GM18498 (cell line): ENCODE results near the gene YTHDF1.
"Not testable (repeated sequence)": the region's sequence is repeated elsewhere in the genome, so short reads cannot be mapped to it uniquely, and the experiment has no call there.

Experiments used
- ATAC-seq: cut with Tn5 transposase; IDR thresholded peaks from one replicate; pipeline ENCODE4 v1.9.1; 2021; ENCODE audit warnings: mild to moderate bottlenecking, moderate library complexity; ENCODE audit not compliant: unreplicated experiment

The YTHDF1 gene

DNA sequence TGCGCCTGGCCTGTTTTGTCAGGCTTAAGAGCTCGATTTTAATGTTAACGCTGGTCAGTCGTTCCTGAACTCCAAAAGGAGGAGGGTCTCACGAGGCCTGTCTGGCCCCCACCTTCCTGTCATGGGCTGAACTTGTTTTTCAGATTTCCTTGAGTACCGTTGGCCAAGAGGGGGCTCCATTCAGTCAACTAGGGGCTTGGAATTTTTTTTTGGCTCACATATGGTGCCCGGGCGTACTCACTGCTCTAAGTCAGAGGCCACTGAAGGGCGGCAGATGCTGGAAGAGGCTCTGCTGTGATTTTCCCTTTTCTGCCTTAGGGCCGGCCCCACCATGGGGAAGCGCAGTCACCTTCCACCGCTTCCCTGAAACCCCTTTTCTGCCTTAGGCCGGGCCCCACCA, 12.9 kb upstream of the YTHDF1 start:
- ATAC-seq = no peak

DNA sequence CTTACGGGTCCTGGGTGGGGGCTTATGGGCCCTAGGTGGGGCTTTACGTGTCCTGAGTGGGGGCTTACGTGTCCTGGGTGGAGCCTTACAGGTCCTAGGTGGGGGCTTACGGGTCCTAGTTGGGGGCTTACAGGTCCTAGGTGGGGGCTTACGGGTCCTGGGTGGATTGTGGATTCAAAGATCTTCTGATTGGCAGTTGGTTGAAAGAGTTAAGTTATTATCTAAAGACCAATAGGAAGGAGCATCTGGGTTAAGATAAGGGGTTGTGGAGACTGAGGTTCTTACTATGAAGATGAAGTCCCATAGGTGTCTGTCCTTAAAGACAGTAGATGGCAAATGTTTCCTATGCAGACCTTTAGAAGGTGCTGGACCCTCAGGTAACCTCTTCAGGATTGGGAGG, 11.3 kb upstream of the YTHDF1 start:
- no peak for ATAC-seq

DNA sequence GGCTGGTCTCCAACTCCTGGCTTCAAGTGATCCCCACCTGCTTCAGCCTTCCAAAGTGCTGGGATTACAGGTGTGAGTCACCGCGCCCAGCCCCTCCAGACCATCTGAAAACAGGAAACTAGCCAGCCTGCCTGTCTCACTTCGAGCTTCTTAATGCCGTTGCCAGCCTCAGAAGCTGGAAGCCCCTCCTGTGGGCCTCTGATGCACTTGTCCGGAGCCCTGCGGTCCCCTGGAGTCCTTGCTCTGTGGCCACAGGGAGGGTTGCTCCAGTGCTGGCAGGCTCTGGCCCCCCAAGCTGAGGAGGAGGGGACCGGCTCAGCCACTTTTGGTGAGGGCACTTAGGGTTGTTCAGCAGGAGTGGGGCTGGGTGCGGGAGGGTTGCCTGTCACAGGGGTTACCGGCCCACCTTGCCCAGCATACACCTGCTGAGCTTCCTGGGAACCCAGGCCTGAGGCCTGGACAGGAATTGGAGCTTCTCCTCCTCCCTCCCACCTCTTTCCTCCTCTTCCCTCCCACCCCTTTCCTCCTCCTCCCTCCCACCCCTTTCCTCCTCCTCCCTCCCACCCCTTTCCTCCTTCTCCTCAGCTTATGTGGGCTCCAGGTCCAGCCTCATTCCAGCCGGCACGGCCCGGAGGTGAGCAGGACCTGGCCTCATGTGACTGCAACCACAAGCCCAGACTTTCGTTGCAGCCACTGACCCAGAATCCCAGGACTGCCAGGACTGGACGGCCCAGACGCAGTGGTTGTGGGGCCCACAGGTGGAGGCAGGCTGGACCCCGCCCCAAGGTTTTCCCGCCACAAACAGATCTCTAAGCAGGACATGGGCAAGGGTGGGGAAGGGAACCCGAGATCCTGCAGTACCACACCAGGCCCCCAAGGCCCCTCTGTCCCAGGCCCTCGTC, 10.4 kb upstream of the YTHDF1 start:
- ATAC-seq = no peak

DNA sequence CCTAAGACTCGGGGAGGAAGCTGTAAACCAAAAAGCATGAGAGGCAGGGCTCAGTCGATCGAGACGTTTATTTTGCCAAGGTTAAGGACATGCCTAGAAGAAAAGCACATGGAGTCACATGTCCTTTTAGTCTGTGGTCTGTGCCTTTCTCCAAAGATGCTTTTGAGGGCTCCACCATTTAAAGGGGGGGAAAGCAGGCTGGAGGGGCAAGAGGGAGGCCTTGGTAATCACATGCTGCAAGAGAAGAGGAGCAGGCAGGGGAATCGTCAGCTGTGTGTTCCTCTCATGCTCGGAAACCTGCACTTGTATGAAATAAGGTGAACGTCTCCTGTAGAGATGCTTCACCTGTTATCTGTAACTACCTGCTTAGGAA, 9.1 kb upstream of the YTHDF1 start:
- no peak for ATAC-seq

DNA sequence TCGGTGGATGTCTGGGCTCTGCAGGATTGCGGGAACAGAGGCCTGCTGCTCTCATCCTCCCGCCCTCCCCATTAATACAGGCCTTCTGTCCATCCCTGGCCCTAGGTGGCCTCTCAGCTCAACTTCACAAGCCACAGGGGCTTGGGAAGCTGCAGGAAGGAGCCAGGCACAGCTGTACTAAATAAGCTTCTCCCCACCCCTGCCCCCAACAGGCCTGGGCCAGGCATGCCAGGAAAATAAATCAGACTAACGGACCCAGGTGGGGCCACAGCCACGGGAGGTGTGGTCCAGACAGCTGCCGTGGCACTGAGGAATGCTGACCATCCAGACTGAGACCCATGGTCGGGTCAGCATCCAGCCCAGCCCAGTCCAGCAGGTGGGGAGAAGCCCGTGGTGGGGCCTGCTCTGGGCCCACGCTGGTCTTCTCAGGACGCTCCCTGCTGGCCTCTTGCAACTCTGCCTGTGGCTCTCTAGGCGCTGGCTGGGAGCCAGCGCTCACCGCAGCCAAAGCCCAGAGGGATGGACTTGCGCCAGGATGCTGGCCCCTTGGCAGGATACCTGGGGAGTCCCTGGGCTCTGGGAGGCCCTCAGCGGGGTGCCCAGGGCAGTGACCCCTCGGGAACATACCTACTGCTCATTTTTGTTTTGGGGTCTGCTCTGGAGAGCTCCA, 8.6 kb upstream of the YTHDF1 start:
- no peak for ATAC-seq

DNA sequence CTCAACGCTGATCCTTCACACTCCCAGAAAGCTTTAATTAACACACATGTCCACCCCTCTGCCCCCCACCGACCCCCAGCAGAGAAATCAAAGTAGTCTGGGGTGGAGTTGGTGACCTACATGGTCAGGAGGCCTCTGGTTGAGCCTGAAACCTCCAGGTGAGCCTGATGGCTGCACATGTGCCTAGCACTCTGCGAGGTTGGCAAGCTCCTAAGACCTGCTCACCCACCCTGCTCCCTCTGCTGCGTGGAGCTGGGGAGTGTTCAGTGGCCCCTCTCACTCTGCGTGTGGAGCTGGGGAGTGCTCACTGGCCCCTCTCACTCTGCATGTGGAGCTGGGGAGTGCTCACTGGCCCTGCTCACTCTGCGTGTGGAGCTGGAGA, 7.9 kb upstream of the YTHDF1 start:
- ATAC-seq = no peak

DNA sequence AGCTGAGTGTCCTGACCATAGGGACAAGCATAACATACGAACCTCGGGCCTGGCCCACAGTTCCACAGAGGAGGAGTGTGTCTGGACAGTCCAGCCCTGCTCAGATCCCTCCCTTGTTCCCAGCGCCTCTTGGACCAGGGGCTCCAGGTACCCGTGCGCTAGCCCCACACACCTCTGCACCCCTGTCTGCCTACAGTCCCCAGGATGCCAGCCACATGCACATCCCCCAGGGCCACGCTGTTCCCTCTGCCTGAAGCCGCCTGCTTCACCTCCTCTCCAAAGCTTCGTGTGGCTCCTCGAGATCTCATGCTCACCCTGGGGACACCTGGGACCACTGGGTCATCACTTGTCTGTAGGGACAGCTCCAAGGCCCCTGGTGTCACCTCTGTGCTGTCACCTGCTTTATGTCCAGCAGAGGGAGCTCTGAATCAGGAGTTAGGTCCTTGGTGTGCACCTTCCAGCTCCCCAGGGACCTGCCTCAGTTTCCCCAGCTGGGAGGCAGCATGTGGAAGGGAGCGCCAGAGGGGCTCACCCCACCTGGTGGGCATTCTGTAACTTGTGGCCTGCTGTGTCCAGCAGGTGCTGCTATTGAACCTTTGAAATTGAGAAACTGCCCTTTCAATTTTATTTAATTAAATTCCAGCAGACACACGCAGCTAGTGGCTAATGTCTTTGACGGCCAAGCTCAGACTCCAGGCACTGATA, 7.3 kb upstream of the YTHDF1 start:
- no peak for ATAC-seq

DNA sequence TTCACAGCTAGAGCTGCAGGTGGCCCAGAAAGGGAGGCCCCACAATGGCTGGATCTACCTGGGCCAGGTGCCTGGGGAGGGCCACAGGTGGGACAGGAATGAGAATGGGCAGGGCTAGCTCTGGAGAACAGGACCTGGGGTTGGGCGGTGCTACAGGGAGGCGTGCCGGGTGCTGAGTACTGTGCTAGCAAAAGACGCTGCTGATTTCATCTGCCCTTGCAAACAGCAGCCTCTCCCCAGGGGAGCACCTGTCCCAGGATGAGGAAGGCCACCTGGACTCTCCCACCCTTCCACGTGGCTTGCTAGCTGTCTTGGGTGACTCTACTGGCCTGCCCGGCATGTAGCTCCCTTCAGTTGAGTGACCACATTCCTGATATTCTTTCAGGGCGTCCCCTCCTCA, 6.6 kb upstream of the YTHDF1 start:
- ATAC-seq = no peak

DNA sequence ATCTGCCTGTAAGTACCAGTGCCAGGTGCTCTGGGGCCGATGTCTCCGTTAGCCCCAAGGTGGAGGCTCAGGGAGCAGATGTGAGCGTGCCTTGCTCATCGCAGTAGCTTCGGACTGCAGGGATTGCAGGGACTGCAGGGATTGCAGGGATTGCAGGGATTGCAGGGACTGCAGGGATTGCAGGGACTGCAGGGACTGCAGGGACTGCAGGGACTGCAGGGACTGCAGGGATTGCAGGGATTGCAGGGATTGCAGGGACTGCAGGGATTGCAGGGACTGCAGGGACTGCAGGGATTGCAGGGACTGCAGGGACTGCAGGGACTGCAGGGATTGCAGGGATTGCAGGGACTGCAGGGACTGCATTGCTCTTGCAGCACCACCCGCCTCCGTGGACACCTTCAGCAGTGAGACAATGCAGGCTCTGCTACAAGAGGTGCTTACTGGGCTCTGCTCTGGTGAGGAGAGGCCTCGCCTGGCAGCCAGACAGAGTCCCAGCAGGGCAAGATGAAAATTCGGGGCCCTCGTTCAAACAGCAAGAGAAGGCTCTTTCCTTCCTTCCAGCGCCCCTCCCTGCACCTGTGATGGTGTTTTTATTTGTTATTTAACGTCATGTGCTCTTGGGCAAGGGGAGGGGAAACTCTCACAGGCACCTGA, 5.6 kb upstream of the YTHDF1 start:
- not testable (repeated sequence) for ATAC-seq

DNA sequence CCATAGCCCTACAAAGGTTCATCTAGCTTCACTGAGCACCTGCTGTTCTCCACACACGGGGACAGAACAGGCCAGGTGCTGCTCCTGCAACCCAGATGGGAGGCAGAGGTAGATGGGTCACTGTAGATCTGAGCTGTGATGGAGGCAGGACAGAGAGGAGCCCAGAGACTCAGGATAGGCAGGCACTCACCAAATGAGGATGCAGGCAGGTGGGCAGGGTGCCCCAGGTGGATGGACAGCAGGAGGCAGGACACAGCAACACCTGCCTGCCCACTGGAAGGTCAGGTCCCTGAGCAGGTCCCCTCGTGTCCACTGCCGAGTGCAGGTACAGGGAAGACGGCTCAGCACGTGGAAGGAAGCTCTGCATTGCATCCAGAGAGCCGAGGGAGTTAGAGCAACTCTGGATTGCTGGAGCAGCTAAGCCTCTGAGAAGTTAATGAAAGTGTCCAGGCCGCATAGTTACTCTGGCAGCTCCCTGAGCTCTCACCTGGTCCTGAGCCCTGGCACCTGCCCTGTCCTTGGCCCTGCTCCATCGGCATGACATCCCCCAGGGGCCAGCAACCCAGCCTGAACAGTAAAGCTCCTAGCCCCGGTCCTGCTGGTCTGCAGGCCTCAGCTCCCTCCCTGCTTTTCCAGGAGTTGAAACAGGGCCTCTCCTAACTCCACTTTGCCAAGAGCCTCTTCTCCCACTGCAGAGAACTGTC, 4.9 kb upstream of the YTHDF1 start:
- no peak for ATAC-seq

DNA sequence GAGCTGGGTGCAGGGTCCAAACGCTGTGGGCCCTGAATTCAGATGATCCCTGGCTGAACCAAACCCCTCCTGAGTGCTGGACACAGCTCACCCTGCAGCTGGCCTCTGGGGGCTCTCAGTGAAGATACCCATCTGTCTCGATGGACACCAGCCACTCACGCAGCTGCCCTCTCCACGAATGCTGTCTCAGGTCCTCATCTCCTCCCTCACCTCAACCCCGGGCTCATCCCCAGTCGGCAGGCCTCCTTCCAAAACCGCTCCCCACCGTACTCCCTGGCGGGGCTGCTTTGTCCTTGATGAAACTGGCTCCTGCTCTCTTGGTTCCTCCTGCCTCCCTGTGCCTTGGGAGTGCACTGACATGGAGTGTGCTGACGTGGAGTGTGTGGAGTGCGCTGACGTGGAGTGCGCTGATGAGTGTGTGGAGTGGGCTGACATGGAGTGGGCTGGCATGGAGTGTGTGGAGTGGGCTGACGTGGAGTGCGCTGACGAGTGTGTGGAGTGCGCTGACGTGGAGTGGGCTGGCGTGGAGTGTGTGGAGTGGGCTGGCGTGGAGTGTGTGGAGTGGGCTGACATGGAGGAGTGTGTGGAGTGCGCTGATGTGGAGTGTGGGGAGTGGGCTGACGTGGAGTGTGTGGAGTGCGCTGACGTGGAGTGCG, 4.1 kb upstream of the YTHDF1 start:
- no peak for ATAC-seq

DNA sequence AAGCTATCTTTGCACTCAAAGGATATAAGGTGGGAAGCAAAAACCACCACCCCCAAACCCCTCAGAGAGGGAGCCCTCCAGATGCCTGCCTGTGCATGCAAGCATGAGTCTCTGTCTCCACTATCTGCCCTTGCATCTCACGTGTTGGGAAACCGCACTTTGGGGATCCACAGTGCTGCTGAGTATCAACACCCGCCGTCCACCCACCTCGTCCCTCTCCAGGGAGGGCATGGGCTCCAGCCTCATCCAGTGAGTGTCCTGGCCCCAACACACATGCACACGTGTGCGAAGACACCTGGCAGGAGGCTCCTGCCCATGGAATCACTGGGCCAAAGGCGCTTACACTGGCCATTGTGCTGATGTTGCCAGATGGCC, 3.5 kb upstream of the YTHDF1 start:
- ATAC-seq = no peak

DNA sequence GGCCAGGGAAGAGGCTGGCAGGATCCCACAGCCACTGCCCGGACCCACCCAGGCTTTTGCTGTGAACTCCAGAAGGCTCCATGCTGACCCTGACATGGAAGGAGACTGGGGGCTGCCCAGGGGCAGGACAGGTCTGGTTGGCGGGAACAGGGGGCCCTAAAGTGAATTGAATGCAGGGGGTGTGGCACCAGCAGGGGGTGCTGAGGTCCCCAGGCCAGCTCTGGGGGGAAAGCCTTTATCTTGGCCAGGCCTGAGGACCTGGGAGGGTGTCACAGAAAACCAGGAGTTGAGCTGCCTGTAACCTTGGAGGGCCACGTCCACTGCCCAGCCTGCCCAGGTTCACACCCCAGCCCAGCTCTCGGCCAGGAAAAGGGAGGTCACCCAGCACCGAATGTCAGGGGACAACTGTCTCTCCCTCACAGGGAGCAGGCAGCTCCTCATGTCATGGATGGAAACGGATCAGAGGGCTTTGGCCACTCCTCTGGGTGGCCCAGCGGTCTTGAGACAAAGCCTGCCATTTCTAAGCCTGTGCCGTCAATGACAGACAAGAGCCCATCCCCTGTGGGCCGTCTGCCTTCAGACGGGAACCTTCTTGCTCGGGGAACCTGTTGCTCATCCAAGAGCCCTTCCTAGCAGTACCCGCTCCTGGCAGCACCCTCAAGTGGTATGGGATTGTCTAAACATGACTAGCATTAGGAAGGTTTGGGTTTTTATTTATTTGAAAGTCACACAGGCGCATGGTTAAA, 2.9 kb upstream of the YTHDF1 start:
- no peak for ATAC-seq

DNA sequence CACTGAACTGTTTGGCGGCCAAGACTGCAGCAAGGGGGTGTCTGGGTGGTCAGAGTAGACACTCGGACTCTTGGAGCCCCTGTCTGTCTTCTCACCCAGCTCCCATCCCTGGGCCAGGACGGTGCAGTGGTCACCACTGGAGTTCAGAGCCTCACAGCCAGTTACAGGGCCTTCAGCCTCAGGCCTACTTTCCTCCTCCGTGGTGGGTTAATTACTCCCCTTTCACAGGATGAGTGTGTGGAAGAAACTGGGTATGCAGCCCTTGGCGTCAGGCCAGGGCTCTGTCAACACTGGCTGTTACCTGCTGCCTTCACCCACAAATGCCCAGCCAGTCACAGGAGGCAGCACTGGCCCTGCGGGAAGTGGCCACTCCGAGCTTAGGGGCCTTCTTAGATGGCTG, 1.8 kb upstream of the YTHDF1 start:
- ATAC-seq = no peak

DNA sequence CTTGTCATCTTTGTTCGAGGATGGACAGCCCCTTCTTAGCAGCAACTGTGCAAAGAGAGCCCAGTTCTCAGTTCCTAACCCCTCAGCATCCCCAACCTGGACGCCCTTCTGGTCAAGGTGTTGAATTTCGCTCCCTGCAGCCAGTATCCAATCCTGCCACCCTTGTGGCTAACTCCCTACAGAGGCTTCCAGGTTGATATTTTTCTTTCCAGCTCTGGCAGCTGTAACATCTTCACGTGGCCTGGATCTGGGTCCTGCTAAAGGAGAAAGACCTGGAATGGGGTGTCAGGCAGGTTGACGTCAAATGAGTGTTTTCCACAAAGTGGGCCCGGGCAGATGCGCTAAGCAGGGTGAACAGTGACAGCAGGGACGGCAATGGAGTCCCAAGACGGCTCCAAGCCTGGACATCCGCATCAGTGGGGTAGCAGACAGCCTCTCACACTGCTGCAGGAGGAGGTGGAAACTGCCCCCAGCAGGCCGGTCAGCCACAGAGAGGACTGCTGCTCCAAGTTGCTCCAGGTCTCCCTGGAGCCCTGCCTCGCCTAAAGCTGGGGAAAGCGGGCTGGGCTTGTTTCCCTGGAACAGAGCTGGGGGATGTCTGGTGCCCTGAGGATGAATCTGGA, 1.0 kb upstream of the YTHDF1 start:
- no peak for ATAC-seq

DNA sequence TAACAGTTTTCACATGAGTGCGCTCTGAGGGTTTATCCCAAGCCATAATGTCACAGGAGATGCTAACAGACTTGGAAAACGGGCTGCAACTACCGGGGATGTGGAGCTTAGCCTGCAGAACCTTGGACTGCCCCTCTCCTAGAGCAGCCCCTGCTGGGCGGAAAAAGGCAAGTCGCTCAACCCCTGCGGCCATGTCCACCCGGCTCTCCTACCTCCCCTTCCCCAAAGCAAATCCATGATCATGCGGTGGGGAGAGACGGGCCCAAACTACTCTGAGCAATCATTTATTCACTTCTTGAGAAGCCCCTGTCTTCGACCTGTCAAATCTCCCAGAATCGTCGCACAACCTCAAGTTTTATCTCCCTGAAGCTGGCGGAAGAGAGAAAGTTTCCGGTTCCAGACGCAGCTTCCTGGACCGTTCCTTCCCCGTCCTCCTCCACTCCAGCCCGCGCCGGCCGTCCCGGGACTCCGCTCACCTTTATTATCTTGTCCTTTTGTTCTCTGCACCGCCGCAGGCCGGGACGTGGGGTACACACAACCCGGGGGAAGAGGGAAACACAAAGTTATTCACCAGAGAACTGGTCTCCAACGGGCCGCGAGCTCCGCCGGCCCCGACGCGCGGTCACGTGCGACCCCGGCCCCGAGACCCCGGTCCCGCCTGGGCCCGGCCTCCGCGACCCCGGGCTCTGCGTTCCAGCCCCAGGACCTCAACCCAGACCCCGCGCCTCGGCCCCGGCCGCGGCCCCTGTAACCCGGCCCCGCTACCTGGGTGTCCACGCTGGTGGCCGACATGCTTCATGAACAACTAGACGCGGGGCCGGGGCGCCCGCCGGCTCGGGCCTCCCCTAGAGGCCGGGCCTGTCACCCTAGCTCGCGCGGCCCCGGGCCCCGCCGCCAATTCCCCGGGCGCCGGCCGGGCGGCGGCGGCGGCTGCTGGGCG, 560 bp downstream of the YTHDF1 start:
- peak; percentile 30 for ATAC-seq

DNA sequence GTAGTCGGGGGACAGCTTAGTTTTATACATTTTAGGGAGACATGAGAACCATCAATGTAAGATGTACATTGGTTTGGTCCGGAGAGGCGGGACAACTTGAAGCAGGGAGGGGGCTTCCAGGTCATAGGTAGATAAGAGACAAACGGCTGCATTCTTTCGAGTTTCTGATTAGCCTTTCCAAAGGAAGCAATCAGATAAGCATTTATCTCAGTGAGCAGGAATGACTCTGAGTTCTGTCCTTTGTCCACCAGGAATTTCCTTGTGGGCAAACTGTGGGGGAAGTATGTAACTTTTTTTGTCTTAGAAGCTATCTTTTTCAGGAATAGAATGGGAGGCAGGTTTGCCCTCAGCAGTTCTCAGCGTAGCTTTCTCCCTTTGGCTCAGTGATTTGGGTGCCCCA, 1.4 kb downstream of the YTHDF1 start:
- ATAC-seq = no peak

DNA sequence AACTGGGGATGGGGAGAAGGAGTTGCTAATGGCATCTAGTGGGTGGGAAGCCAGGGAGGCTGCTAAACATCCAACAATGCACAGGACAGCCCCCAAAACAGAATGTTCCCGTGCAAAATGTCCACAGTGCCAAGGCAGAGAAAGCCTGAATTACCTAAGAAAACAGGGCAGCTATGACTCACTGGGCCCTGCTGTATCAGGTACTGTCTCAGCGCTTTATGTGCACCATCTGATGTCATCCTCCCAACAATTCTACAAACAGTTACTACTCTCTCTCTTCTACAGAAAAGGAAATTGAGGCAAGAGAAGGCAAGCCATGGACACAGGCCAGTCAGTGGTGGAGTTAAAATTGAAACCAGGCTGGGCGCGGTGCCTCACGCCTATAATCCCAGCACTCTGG, 3.1 kb downstream of the YTHDF1 start:
- ATAC-seq = no peak
